Measurements from ENCODE around the gene C10orf62.
A peak's percentile ranks its signal among the peaks of the same experiment; 100 is the strongest.

Gene C10orf62

GRCh38 chr10:97584798-97585438 lies 4.6 kb upstream of the C10orf62 start:
- H3K4me3 ChIP-seq (ENCODE audit: low read length) = no peak overlapping the region
- TF ChIP-seq CTCF (conservative IDR thresholded peaks at IDR 0.05; ENCODE audit: low read length) = no peak
- DNase-seq (ENCODE audit: low read depth) = no peak

- no peak overlapping the region for H3K4me3 ChIP-seq (ENCODE audit: low read length)
- DNase-seq (ENCODE audit: low read depth) = no peak
- TF ChIP-seq CTCF (conservative IDR thresholded peaks at IDR 0.05; ENCODE audit: low read length) = no peak
Observed at GRCh38 chr10:97585439-97585811, 4.1 kb upstream of the C10orf62 start.

GRCh38 chr10:97587183-97587582 lies 2.3 kb upstream of the C10orf62 start:
- no peak for DNase-seq (ENCODE audit: low read depth)
- H3K4me3 ChIP-seq (ENCODE audit: low read length) = no peak overlapping the region
- TF ChIP-seq CTCF (conservative IDR thresholded peaks at IDR 0.05; ENCODE audit: low read length) = no peak

GRCh38 chr10:97590082-97590747 lies 694 bp downstream of the C10orf62 start:
- no peak overlapping the region for H3K4me3 ChIP-seq (ENCODE audit: low read length)
- no peak for TF ChIP-seq CTCF (conservative IDR thresholded peaks at IDR 0.05; ENCODE audit: low read length)
- no peak for DNase-seq (ENCODE audit: low read depth)

GRCh38 chr10:97590748-97591495 lies 1.4 kb downstream of the C10orf62 start:
- no peak for TF ChIP-seq CTCF (conservative IDR thresholded peaks at IDR 0.05; ENCODE audit: low read length)
- no peak overlapping the region for H3K4me3 ChIP-seq (ENCODE audit: low read length)
- no peak for DNase-seq (ENCODE audit: low read depth)

GRCh38 chr10:97593421-97593820 lies 3.9 kb downstream of the C10orf62 start:
- no peak for TF ChIP-seq CTCF (conservative IDR thresholded peaks at IDR 0.05; ENCODE audit: low read length)
- DNase-seq (ENCODE audit: low read depth) = peak; percentile 45
- no peak overlapping the region for H3K4me3 ChIP-seq (ENCODE audit: low read length)

Measured in AG10803 (cell line).